Measurements from ENCODE around the gene MCF2L2.

MCF2L2 gene

DNA sequence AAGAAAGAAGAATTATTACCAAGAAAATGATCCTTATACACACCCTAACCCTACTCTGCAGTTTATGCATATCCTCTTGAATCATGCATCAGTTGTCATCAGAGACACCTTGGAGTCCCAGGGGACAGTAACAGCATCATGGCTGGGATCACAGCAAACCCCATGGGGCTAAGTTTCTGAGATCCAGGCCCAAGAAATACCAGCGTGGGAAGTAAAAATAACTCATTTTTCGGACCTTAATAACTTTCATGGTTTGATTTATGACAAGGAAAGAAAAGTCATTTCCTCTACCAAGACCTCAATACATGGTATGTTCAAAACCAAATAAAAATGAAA, 214.2 kb downstream of the MCF2L2 start:
- in situ Hi-C loops (cut with MboI; ENCODE audit: low sequenced_read_pairs), result no loop called here

DNA sequence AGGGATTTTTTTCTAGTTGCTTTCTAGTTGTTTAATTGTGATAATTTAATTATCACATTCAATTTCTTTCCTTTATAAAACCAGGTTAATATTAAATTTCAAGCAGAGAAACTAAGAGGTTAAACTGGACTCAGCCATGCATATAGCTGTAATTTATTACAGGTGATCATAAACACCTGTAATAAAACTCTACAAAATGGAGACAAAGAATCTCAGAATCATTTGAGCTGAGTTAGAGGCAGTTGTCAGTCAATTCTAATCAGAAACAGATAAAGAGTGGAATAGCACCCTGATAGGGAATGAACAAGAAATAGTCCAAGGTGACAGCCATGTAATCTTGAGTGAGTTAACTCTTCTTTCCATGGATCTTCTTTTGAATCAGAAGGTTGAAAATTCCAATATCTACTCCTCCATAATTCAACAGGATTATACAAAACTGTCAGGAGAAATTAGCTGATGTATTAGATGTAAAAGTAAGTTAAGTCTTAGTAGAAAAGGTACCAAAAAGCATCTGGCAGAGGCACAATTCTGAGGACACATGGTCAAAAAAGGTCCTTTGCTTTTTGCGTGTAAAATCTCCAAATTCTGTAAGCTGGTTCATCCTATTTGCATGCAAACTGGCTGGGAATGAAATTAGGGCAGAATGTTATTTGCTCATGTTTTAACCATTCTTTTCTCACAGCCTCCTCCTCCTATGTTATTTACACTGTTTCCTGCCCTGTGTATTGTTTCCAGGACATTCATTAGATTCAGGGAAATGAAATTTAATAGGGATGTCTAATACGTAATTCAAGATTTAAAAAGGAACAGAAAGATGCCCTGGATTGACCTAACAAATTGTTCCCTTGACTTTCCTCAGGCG, 214.8 kb downstream of the MCF2L2 start:
- in situ Hi-C loops (cut with MboI; ENCODE audit: low sequenced_read_pairs), result no loop called here

DNA sequence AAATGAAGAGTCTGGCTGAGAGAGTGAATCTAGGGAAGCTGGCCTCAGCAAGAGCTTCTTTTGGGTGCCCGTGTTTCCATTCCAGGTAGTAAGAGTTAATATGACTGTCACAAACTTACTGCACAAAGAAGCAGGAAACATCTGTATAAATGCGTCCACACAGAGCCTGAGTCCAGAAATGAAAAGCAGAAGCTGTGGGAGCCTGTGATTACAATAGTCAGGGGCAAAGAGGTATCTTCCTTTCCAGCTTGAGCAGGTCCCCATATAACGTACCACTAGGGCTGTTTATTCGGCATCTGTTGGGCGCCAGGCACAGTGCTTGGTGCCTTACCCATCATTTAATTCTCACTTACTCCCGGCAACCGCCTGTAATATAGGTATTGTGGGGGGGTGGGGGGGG, 215.9 kb downstream of the MCF2L2 start:
- in situ Hi-C loops (cut with MboI; ENCODE audit: low sequenced_read_pairs), result no loop called here

DNA sequence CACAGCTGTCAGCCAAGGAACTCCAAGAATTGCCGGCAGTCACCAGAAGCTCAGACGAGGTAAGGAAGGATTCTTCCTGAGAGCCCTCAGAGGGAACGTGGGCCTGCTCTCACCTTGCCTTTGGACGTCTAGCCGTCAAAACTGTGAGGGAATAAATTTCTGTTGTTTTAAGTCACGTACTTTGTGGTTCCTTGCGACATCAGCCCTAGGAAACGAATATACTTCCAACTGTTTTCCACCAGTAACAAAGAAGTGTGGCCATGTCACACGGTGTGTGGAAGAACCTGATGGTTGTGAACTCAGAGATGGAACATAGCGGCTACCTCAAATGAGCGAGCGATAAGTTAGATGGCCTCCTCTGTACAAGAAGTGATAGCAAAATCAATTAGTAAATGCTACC, 216.3 kb downstream of the MCF2L2 start:
- in situ Hi-C loops (cut with MboI; ENCODE audit: low sequenced_read_pairs), result no loop called here

DNA sequence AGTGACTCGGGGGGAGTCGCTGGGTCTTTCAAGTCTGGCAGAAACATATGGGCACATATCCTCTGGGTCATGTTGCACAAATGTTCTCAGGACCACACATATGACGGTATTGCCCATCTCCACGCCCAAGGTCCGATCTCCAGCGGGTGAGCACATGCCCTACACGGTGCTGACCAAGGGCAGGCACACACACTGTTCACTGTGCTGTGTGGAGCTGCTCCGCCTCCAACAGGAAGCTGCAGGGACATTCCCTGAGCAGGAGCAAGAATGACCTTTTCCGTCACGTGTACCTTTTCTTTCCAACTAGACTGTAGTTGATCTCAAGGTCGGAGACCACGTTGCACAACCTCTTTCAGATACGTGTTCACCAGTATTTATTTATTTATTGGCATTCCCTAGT, 217.1 kb downstream of the MCF2L2 start:
- in situ Hi-C loops (cut with MboI; ENCODE audit: low sequenced_read_pairs), result no loop called here

DNA sequence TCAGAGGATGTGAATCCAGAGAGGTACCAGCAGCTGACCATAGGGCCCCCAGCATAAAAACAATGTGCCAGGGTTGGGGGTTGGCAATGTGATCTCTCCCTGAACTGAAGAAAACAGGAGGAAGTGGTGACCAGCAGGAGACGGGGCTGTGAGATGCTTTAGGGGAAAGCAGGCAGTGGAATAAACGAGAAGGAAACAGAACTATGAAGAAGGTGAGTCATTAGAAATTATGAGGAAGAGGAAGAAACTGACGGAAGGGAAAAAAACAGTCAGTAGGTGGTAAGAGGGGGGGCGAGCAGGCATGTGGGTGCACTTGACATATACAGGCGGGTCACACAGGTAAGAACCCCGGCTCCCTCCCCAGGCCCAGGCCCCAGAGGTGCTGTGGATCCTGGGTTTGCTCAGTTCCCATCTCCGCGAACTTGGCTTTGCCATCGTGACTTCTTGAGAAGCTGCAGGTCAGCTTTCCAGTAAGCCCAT, 217.5 kb downstream of the MCF2L2 start:
- in situ Hi-C loops (cut with MboI; ENCODE audit: low sequenced_read_pairs), result no loop called here

DNA sequence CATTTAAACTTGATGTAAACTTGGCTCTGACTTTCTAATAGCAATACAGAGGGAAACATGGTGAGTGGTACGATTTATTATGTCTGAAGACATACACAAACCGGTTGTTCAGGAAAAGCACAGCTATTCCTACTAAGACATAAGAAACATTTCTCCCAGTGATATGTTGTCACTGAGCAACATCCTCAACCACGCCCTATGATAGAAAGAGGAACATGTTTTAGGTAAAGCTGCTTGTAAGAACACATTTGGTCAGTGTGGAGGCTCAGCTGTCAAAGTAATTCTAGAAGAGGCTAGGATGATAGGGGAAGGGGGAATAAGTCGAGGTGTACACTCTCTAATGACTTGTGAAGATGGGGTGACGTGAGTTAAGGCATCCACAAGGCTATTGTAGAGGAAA, 218.1 kb downstream of the MCF2L2 start:
- in situ Hi-C loops (cut with MboI; ENCODE audit: low sequenced_read_pairs), result no loop called here

DNA sequence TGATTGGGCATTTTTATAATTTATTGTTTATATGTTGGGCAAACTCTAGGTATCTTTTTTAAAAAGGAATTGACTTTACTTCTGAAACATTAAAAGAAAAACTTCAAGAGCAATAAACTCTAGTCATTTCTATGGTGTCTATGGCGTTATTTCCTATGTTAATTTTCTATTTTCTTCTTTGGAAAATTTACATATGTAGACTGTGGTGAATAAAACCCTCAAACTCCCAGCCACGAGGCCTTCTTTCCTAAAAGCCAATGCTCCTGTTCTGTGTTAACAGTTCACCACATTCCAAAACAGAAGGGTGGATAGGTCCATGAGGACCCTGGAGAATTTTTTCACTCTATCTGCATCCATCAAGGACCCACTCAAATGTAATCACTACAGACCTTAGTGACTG, 219.6 kb downstream of the MCF2L2 start:
- in situ Hi-C loops (cut with MboI; ENCODE audit: low sequenced_read_pairs), result no loop called here

DNA sequence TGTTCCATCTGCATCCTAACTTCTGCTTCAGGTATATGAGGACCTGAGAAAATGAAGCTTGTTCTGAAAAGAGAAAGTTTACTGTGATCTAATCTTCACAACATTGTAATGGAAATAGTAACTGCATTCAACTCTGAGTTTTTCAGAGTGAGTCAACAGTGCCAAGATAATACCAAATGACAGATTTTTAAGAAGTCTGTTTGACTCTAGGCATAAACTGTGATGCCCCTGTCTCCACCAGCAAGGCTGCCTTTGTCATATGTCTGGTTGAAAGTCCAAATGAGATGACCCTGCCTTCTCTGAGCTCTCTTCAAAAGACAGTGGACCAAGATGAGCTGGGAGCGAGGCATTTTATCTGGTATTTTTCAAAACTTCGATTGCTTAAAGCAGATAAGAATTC, 220.2 kb downstream of the MCF2L2 start:
- in situ Hi-C loops (cut with MboI; ENCODE audit: low sequenced_read_pairs), result no loop called here

DNA sequence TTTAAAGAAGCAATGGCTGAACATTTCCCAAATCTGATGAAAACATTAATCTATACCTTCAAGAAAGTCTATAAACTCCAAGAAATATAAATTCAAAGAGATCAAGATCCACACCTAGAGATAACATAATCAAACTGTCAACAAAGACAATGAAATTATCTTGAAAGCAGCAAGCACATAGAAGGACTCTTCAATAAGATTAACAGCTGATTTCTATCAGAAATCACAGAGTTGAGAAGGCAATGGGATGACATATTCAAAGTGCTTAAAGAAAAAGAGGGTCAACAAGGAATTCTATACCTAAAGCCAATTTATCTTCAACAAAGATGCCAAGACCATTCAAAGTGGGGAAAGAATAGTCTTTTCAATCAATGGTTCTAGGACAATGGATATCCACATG, 224.7 kb downstream of the MCF2L2 start:
- in situ Hi-C loops (cut with MboI; ENCODE audit: low sequenced_read_pairs), result no loop called here

DNA sequence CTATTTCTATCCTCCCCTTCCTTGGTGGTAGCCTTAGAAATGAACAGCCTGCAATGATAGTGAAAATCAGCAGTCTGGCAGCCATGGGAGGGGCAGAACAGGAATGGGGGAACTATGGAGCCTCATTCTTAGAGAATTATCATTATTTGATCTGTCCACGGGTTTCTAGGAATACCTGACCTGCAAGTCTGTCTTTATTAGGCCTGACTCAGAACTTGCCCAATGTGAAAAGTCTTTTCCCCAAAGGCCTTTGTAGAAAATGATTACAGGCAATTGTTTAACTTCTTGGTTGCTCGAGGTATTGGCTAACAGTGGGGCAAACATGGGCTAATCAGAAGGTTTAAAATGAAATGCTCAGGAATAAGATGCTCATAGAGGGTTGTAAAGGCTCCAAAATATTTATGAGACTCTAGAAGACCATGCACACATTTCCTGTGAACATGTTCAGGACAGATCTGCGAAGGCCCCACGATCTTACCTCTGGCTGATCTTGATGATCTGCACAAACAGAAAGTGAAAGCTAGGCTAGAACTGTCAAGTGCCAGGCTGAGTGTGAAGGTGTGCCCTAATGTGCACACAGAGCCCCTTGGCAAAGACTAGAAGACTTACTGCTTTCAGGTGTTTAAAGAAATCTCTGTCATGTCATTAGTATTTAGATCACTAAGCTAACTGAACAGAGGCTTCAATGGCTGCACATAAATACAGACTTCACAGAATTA, 226.3 kb downstream of the MCF2L2 start:
- in situ Hi-C loops (cut with MboI; ENCODE audit: low sequenced_read_pairs), result no loop called here

DNA sequence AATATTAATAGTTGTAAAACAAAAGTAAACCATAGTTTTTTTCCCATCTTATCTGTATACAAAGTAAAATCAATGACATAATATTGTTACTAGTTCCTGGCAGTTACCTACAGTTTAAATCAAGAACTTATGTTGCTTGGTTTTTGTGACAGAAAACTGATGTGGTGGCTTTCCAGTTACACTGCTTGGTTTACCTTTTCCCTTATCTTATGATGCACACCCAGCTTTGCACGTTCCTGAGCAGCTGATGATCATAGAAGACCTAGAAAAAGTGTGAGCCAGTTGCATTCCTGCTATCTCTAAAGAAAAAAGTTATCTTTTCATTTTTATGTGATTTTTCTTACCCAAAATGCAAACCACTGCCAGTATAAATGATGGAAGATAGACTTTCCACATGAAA, 229.5 kb downstream of the MCF2L2 start:
- in situ Hi-C loops (cut with MboI; ENCODE audit: low sequenced_read_pairs), result no loop called here

DNA sequence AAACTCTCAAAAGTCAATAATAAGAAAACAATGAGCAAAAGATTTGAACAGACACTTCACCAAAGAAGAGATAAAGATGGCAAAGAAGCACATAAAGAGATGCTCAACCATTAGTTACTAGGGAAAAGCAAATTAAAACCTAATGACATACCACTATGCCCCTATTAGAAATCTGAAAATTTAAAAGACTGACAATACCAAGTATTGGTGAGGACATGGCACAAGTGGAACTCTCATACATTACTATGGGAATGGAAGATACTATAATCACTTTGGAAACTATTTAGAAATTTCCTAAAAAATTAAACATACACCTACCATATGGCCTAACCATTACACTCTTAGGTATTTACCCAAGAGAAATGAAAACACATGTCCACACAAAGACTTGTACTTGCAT, 230.7 kb downstream of the MCF2L2 start:
- in situ Hi-C loops (cut with MboI; ENCODE audit: low sequenced_read_pairs), result no loop called here

DNA sequence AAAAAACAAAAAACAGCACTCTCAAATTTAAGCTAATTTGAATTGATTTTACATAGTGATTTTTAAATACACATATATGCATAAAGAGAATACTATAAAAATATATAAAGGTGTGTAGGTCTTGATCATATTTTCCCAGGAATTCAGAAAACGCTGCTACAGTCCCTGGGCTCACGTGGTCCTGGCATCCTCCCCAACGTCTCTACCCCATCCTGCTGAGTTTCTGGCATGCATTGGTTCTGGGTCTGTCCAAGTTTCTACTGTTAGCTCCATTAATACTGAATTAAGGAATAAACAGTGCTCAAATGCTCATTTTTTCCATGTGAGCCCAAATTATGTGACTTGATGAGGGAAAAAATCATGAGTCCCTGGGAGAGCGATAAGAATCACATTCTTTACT, 233.2 kb downstream of the MCF2L2 start:
- in situ Hi-C loops (cut with MboI; ENCODE audit: low sequenced_read_pairs), result no loop called here

DNA sequence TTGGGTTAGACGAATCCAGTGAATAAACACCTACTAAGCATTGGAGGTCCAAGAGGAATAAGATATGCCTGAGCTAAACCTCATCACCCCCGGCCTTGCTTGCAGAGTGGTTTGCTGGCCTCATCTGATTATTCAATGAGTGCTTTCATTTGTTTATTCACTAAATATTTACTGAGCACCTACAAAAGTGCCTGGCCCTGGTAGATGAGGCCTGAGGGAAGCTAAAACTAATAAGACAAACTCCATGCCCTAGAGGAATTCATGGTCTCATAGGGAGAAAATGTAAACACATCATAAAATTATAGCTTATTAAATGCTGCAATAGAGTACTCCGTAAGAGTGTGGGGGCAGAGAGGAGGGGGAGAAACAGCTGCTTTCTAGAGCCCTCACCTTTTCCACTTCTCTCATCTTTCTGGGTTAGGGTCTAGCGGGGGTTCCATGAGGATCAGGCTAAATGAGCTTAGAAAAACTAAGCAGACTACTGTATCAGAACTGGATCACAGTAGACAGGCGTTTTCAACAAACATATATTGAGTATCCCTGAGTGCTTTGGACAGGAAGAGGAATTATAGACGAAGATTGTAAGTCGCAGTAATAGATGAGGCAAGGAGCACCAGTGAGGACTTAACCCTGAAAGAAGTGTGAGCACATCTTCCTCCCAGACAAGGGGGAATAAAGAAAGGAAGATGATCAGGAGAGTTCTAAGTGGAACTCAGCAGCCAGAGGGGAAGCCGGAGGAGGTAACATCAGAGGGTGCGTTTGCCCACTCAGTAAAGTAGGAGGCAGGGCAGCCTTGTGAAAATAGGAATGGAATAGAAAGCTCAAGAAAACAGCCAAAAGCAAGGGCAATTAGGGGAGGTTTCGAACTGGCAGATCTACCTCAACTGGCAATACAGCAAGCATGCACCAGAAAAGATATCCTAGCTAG, 234.4 kb downstream of the MCF2L2 start:
- in situ Hi-C loops (cut with MboI; ENCODE audit: low sequenced_read_pairs), result no loop called here

DNA sequence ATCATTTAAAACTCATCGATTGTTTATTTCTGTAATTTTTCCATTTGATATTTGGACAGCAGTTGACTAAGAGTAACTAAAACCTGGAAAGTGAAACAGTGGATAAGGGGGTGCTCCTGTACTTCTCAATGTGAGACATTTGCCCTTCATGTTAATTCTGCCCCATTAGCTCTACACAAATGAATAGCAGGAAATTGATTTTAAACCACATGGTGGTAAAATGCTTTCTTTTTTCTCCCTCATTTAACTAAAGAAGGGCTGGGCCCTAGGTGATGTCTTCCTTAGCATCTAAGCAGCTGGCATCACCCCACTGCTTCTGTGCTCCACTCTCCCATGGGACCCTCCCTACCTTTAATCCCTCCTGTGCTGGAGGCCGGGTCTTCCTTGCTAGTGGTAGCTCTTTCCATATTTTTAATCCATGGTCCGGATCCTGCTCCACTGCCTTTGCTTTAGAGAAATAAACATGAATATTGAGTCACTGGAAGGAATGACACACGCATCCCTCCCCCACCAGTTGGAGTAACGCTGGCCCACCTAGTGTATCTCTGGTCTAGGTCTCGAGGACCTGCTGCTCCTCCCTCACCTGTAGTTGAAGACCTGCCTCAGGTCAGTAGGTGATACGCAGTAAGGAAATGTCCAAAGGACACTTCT, 235.6 kb downstream of the MCF2L2 start:
- in situ Hi-C loops (cut with MboI; ENCODE audit: low sequenced_read_pairs), result no loop called here

DNA sequence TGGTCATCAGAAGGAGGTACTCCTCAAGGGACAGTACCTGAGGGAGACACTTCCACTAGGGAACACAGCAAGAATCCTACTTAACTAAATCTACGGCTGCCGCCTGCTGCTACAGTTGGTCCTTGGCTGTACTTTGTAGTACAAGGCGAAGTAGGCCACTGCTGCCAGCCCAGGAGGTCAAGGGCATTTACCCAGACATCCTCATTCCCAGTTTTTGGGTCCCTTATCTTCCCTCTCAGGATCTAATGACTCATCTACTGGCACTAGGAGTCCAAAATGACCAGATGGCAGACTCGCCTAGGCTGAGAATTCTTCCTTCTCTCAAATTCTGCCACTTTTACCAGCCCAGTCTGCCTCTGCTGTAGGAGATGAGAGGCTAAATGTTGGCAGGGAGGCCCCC, 238.8 kb downstream of the MCF2L2 start:
- in situ Hi-C loops (cut with MboI; ENCODE audit: low sequenced_read_pairs), result loop anchor here (5.0 kb wide), 1 partner anchor 198 kb away; no protein-coding TSS in a partner anchor

DNA sequence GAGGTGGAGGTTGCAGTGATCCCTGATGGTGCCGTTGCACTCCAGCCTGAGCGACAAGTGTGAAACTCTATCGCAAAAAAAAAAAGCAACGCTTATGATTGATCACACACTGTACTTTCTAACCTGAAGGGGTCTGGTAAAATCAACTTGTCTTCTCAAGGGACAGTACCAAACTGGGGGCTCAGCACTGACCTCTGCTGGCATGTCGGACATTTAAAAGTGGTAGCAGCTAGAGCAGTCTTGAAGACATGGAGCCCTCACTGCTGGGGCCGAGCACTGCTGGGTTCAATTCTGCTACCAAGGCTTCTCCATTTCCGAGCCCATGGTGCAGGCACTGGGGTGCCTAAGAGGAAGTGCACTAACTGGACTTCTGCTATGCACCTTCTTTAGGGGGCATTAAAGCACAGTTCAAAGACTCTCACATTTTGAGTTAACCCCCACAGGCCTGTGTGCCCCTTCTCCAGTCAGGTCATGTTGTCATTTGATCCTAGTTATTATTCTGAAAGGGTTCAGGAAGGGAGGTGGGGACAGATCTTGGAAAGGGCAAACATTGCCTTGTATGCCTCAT, 239.4 kb downstream of the MCF2L2 start:
- in situ Hi-C loops (cut with MboI; ENCODE audit: low sequenced_read_pairs), result loop anchor here (5.0 kb wide), 1 partner anchor 198 kb away; no protein-coding TSS in a partner anchor

DNA sequence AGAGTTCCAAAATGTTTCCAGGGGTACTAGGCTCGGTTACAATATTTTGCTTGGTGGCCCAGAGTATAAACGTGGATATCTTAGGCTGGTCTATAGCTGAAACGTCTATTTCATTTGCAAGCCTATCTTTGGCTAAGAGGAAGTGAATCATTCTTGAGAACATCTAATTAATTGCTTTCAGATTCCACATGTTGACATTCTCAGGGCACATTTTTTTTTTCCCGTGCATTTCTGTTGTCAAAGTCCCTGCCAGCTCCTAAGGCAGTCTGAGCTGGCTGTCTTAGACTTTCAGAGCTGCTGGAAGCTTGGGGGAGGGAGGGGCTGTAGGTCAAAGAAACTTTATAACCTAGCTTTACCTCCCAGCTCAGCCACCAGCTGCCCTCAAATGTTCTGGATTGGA, 242.7 kb downstream of the MCF2L2 start:
- in situ Hi-C loops (cut with MboI; ENCODE audit: low sequenced_read_pairs), result loop anchor here (5.0 kb wide), 1 partner anchor 202 kb away; no protein-coding TSS in a partner anchor

All from HL-60/S4 (cell line).